Smooth muscle cell (in vitro differentiated cells): ENCODE measurements around the gene PTPN3. TPM values are rescaled to one million over a fixed set of nuclear protein-coding genes. Genes with fewer than 3 reads are reported as not detected.
"Not testable (repeated sequence)": the region's sequence is repeated elsewhere in the genome, so short reads cannot be mapped to it uniquely, and the experiment has no call there.

ENCODE experiments used
- DNase-seq: peaks from one replicate; lab custom pipeline; 2025; ENCODE audit not compliant: unreplicated experiment; lab: John Stamatoyannopoulos, UW
- H2AFZ ChIP-seq: fragments of 200-600 bp; sonication (generic); 2 replicates; pipeline ENCODE4 v1.6.0; 2016; ENCODE audit warnings: antibody characterized with exemption, low read depth, mild to moderate bottlenecking
- H3F3A ChIP-seq: fragments of 200-600 bp; sonication (generic); 2 replicates; pipeline ENCODE4 v1.6.0; 2017; ENCODE audit warnings: antibody characterized with exemption, low read depth
- H3K27ac ChIP-seq: fragments of 200-600 bp; sonication (generic); 2 replicates; pipeline ENCODE4 v1.5.1; 2016; ENCODE audit warnings: low read depth, mild to moderate bottlenecking
- H3K27me3 ChIP-seq: fragments of 200-600 bp; sonication (generic); 2 replicates; pipeline ENCODE4 v1.6.1; 2016; ENCODE audit warnings: low read depth, mild to moderate bottlenecking
- H3K36me3 ChIP-seq: fragments of 200-600 bp; sonication (generic); 2 replicates; pipeline ENCODE4 v1.5.1; 2016; ENCODE audit warnings: low read depth
- H3K4me1 ChIP-seq: fragments of 200-600 bp; sonication (generic); 2 replicates; pipeline ENCODE4 v1.5.1; 2016; ENCODE audit warnings: low read depth
- H3K4me2 ChIP-seq: fragments of 200-600 bp; sonication (generic); 2 replicates; pipeline ENCODE4 v1.6.0; 2016; ENCODE audit warnings: mild to moderate bottlenecking
- H3K4me3 ChIP-seq: fragments of 200-600 bp; sonication (generic); 2 replicates; pipeline ENCODE4 v1.5.1; 2016; ENCODE audit warnings: mild to moderate bottlenecking
- H3K79me2 ChIP-seq: fragments of 200-600 bp; sonication (generic); 2 replicates; pipeline ENCODE4 v1.6.0; 2016; ENCODE audit warnings: low read depth, mild to moderate bottlenecking
- H3K9ac ChIP-seq: fragments of 200-600 bp; sonication (generic); 2 replicates; pipeline ENCODE4 v1.6.0; 2016; ENCODE audit warnings: low read depth
- H3K9me3 ChIP-seq: fragments of 200-600 bp; sonication (generic); replicated peaks from 2 replicates; pipeline ENCODE4 v1.5.1; 2016; ENCODE audit warnings: low read depth
- H4K20me1 ChIP-seq: fragments of 200-600 bp; sonication (generic); 2 replicates; pipeline ENCODE4 v1.6.0; 2016; ENCODE audit warnings: low read depth
- CTCF ChIP-seq: fragments of 200-600 bp; sonication (generic); IDR thresholded peaks from 2 replicates; pipeline ENCODE4 v1.5.1; 2017; ENCODE audit warnings: borderline replicate concordance, mild to moderate bottlenecking, antibody characterized with exemption; ENCODE audit not compliant: insufficient read depth, poor library complexity, severe bottlenecking
- WGBS: methylation state at CpG from one replicate; pipeline ENCODE4 v1.1.7; 2016; ENCODE audit warnings: low lambda C conversion rate; 5-methylcytosine and 5-hydroxymethylcytosine counted together
- polyA plus RNA-seq: library from polyadenylated mRNA; unstranded; fragments of >200 nt; fragmentation: Nextera tagmentation; extraction: Ambion mirVana; gene quantifications from 2 replicates; pipeline ENCODE4 v1.2.1, GENCODE V29; 2016
- total RNA-seq: library from RNA; depleted of rRNA; stranded (reverse); fragments of >200 nt; gene quantifications from 2 replicates; pipeline ENCODE4 v1.2.3, GENCODE V29; 2014

The PTPN3 gene
- total and polyA plus RNA-seq, 2 experiments from 2014 or later = 2.2 to 5.5 TPM

- no peaks in the 10 kb centered on the region for H3K36me3 ChIP-seq
- no peak overlapping the region for H3K4me3 ChIP-seq
- no peak for DNase-seq
- H3K79me2 ChIP-seq = no peaks in the 10 kb centered on the region
- H3K27me3 ChIP-seq = peaks cover 4% of the 10 kb centered on the region
- H3K4me1 ChIP-seq = no peaks in the 10 kb centered on the region
- H3K4me2 ChIP-seq = no peak overlapping the region
- no peaks in the 10 kb centered on the region for H4K20me1 ChIP-seq
- no peak overlapping the region for H2AFZ ChIP-seq
- WGBS = 85% methylated on average over 4 of the region's 4 CpGs
- H3F3A ChIP-seq = no peaks in the 10 kb centered on the region
- no peak for TF ChIP-seq CTCF
- no peak overlapping the region for H3K9ac ChIP-seq
- H3K9me3 ChIP-seq = no peaks in the 10 kb centered on the region
- no peak overlapping the region for H3K27ac ChIP-seq
Observed at GRCh38 chr9:109512170-109512756, 14.2 kb upstream of the PTPN3 start.

GRCh38 chr9:109510506-109510905, 12.4 kb upstream of the PTPN3 start:
- DNase-seq = no peak
- Histone ChIP-seq H2AFZ (no peak overlapping the region), H3K79me2 (no peaks in the 10 kb centered on the region), H3K27me3 (peaks cover 4% of the 10 kb centered on the region), H3K4me3 (no peak overlapping the region), H3K9me3 (no peaks in the 10 kb centered on the region), H3K27ac (no peak overlapping the region), H3K4me2 (no peak overlapping the region), H3K4me1 (no peaks in the 10 kb centered on the region), H4K20me1 (no peaks in the 10 kb centered on the region), H3F3A (no peaks in the 10 kb centered on the region), H3K36me3 (no peaks in the 10 kb centered on the region), H3K9ac (no peak overlapping the region)
- no peak for TF ChIP-seq CTCF
- 76% methylated on average over 5 of the region's 5 CpGs for WGBS

- not testable (repeated sequence) for H3K27me3 ChIP-seq, H4K20me1 ChIP-seq, H3K27ac ChIP-seq, DNase-seq, H3K9me3 ChIP-seq, H2AFZ ChIP-seq, H3K4me3 ChIP-seq, H3K36me3 ChIP-seq, H3K9ac ChIP-seq, H3F3A ChIP-seq, H3K4me1 ChIP-seq, H3K79me2 ChIP-seq, H3K4me2 ChIP-seq
- 90% methylated on average over 4 of the region's 4 CpGs for WGBS
Observed at GRCh38 chr9:109510042-109510441, 11.9 kb upstream of the PTPN3 start.

- no peaks in the 10 kb centered on the region for H3F3A ChIP-seq
- H3K9ac ChIP-seq = no peak overlapping the region
- DNase-seq = no peak
- no peaks in the 10 kb centered on the region for H3K36me3 ChIP-seq
- H3K4me3 ChIP-seq = no peak overlapping the region
- H3K4me1 ChIP-seq = no peaks in the 10 kb centered on the region
- whole genome bisulfite sequencing = 72% methylated on average over 4 of the region's 4 CpGs
- TF ChIP-seq CTCF = no peak
- no peaks in the 10 kb centered on the region for H3K9me3 ChIP-seq
- no peaks in the 10 kb centered on the region for H4K20me1 ChIP-seq
- no peaks in the 10 kb centered on the region for H3K79me2 ChIP-seq
- no peak overlapping the region for H3K27ac ChIP-seq
- no peak overlapping the region for H2AFZ ChIP-seq
- peaks cover 7% of the 10 kb centered on the region for H3K27me3 ChIP-seq
- H3K4me2 ChIP-seq = no peak overlapping the region
Observed at GRCh38 chr9:109509611-109510010, 11.5 kb upstream of the PTPN3 start.
